Activated B cell treated with CpG ODN at 0.5 μM for 24 hours (primary cell): ENCODE measurements around the gene GPR153. TPM values are rescaled to one million over a fixed set of nuclear protein-coding genes. Genes with fewer than 3 reads are reported as not detected.

Experiments used
- ATAC-seq: fragments of 200-7000 bp; cut with Tn5 transposase; one replicate; pipeline ENCODE4 v1.10.0; 2021; ENCODE audit warnings: low read depth, mild to moderate bottlenecking, moderate library complexity
- CTCF ChIA-PET: fragments of 350-600 bp; sonication (Branson Sonifier 250); formaldehyde crosslinking; loops from one replicate; lab custom pipeline; 2021; ENCODE audit warnings: antibody characterized with exemption; lab: Charles Lee
- POLR2A ChIA-PET: fragments of 350-600 bp; sonication (Branson Sonifier 250); formaldehyde crosslinking; loops from one replicate; lab custom pipeline; 2021; ENCODE audit warnings: antibody characterized with exemption; lab: Charles Lee
- DNase-seq: peaks from one replicate; pipeline ENCODE4 v3.0.0; 2022
- H3K27ac Mint-ChIP-seq: one replicate; pipeline ENCODE4 v1.8.0; 2020; ENCODE audit warnings: mixed read lengths
- H3K27me3 Mint-ChIP-seq: one replicate; pipeline ENCODE4 v1.8.0; 2021; ENCODE audit warnings: mixed read lengths
- H3K36me3 Mint-ChIP-seq: one replicate; pipeline ENCODE4 v1.8.0; 2021; ENCODE audit warnings: low read depth, mixed read lengths
- H3K4me1 Mint-ChIP-seq: one replicate; pipeline ENCODE4 v1.8.0; 2021; ENCODE audit warnings: mixed read lengths
- H3K4me3 Mint-ChIP-seq: one replicate; pipeline ENCODE4 v1.8.0; 2020; ENCODE audit warnings: mild to moderate bottlenecking, mixed read lengths
- H3K9me3 Mint-ChIP-seq: one replicate; pipeline ENCODE4 v1.8.0; 2020; ENCODE audit warnings: mixed read lengths
- intact Hi-C: fragments of 100-400 bp; cut with micrococcal nuclease; formaldehyde crosslinking; loops from one replicate; pipeline ENCODE4 v1.15.1; 2024
- total RNA-seq: library from RNA; stranded (reverse); gene quantifications from 2 replicates; pipeline ENCODE4 v1.2.3, GENCODE V29; 2022
- TF ChIP-seq, protein P1 (sequence below): fragments of 200-600 bp; IDR thresholded peaks from one replicate; pipeline ENCODE4 v1.8.0; 2022; ENCODE audit warnings: antibody characterized with exemption, mild to moderate bottlenecking

Gene GPR153
- total RNA-seq, 1 donor from 2014 or later = 0.22 TPM

DNA sequence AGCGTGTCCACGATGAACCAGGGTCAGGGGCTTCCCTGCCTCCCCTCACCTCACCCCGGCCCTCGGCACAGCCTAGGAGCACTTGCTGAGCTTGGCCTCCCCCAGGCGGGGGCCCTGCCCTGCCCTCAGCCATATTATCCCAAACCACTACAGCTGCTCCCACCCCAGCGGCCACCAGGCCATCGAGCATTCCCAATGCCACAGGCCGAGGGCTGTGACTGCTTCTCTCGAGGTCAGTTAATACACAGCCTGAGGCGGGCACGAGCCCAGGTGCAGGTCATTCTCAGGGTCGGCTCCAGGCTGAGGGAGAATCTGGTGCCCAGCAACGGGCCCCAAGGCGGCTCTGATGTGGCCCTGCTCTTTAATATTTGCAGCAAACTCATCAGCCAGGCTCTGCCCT, 8.4 kb upstream of the GPR153 start:
- intact Hi-C loops = no loop called here
- H3K27me3 Mint-ChIP-seq = no peaks in the 10 kb centered on the region

DNA sequence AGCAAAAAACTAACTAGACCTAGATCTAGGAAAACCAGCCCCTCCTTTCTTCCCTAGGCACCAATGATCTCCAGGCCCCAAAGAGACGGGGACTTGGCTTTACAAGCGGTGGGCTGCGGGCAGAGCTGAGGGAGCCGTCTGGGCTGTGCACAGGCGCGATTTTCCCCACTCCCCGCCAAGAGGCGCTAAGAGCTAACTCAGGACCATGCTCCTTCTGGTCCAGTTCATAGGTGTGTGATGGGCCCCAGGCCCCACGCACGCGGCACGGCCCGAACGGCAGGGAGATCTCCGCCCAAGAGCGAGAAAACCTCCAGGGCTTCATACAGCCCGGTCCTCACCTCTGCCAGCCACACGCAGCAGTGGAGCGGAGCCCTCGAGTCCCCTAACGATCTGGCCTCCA, 7.5 kb upstream of the GPR153 start:
- no peak for DNase-seq
- TF ChIP-seq, protein P1, sequence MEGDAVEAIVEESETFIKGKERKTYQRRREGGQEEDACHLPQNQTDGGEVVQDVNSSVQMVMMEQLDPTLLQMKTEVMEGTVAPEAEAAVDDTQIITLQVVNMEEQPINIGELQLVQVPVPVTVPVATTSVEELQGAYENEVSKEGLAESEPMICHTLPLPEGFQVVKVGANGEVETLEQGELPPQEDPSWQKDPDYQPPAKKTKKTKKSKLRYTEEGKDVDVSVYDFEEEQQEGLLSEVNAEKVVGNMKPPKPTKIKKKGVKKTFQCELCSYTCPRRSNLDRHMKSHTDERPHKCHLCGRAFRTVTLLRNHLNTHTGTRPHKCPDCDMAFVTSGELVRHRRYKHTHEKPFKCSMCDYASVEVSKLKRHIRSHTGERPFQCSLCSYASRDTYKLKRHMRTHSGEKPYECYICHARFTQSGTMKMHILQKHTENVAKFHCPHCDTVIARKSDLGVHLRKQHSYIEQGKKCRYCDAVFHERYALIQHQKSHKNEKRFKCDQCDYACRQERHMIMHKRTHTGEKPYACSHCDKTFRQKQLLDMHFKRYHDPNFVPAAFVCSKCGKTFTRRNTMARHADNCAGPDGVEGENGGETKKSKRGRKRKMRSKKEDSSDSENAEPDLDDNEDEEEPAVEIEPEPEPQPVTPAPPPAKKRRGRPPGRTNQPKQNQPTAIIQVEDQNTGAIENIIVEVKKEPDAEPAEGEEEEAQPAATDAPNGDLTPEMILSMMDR = no peak
- ChIA-PET POLR2A (no interaction called here), CTCF (no interaction called here)
- Mint-ChIP-seq H3K27me3 (no peaks in the 10 kb centered on the region), H3K4me3 (no peak overlapping the region), H3K4me1 (no peaks in the 10 kb centered on the region), H3K27ac (no peak overlapping the region), H3K36me3 (no peaks in the 10 kb centered on the region), H3K9me3 (no peaks in the 10 kb centered on the region)
- intact Hi-C loops = no loop called here
- ATAC-seq = no peak

More for the DNA sequence above, 8.4 kb upstream of the GPR153 start:
- no peak overlapping the region for H3K4me3 Mint-ChIP-seq
- DNase-seq (no peak), ATAC-seq (no peak)
- no peaks in the 10 kb centered on the region for H3K9me3 Mint-ChIP-seq
- TF ChIP-seq, protein P1 = no peak
- no peaks in the 10 kb centered on the region for H3K36me3 Mint-ChIP-seq
- no peak overlapping the region for H3K27ac Mint-ChIP-seq
- H3K4me1 Mint-ChIP-seq = no peaks in the 10 kb centered on the region
- CTCF ChIA-PET = no interaction called here
- POLR2A ChIA-PET = no interaction called here

DNA sequence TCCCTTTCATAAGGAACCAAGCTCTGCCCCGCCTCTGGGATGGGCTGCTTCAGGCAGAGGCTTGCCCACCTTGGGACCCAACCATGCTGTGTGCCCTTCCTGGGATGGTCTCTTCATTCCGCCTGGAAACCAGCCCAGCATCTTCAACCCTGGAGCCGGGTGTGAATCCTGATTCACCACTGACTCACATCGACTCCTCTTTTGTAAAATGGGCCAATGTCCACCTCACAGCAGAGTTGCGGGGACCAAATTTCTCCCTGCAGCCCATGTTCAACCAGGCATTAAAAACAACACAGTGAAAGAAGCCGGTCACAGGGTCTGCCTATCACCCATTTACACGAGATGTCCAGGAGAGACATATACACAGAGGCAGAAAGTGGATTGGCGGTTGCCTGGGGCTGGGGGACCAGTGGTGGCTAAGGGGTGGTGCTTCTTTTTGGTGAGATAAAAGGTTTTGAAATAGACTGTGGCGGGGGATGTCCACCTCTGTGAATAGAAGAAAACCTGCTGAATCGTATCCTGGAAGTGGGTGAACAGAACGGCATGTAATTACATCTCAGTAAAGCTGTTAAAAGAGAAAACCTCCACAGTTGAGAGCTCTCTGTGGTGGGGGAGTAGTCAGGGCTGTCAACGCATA, 6.9 kb upstream of the GPR153 start:
- Mint-ChIP-seq H3K27ac (no peak overlapping the region), H3K4me1 (no peaks in the 10 kb centered on the region), H3K36me3 (no peaks in the 10 kb centered on the region), H3K27me3 (no peaks in the 10 kb centered on the region), H3K4me3 (no peak overlapping the region), H3K9me3 (no peaks in the 10 kb centered on the region)
- TF ChIP-seq, protein P1 = no peak
- intact Hi-C loops = no loop called here
- ChIA-PET POLR2A (no interaction called here), CTCF (no interaction called here)
- no peak for ATAC-seq
- DNase-seq = no peak

DNA sequence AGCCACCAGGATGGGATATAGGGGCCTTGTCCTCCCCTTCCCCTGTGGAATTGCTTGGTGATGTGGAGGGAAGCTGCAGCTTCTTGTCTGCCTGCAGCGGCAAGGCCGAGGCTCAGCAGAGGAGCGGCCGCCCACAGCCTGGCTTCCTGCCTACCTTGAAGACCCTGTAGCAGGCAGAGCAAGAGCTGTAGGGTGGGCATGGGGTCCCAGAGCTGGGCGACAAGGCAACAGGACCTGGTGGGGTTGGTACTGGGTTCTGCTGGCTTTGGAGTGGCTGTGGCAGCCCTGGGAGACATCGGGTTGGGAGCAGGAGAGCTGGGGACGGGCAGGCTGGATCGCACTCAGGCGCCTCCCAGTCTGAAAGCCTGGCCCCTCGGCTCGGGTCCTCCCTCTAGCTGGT, 5.7 kb upstream of the GPR153 start:
- POLR2A ChIA-PET = no interaction called here

DNA sequence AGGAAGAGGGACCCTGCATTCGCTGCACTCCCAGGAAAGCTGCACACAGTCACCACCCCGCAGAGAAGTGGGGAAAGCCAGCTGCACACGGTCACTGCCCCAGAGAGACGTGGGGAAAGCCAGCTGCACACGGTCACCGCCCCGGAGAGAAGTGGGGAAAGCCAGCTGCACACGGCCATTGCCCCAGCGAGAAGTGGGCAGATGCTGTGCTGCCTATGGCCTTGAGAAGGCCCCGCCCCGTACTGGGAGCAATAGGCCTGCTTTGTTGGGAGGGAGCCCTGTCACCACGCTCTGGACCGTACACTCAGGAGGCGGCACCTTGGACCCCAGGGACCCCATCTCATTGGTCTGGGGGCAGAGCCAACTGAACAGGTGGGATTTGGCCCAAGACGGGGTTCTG, 4.3 kb upstream of the GPR153 start:
- H3K4me3 Mint-ChIP-seq = no peak overlapping the region
- H3K4me1 Mint-ChIP-seq = peaks cover 5% of the 10 kb centered on the region
- POLR2A ChIA-PET = no interaction called here
- CTCF ChIA-PET = no interaction called here
- ATAC-seq (no peak), DNase-seq (no peak)
- TF ChIP-seq, protein P1 = no peak
- H3K27me3 Mint-ChIP-seq = peaks cover 6% of the 10 kb centered on the region
- H3K27ac Mint-ChIP-seq = no peak overlapping the region
- intact Hi-C loops = no loop called here
- H3K9me3 Mint-ChIP-seq = no peaks in the 10 kb centered on the region
- no peaks in the 10 kb centered on the region for H3K36me3 Mint-ChIP-seq

More for the DNA sequence above, 5.7 kb upstream of the GPR153 start:
- Mint-ChIP-seq H3K4me3 (no peak overlapping the region), H3K36me3 (no peaks in the 10 kb centered on the region), H3K4me1 (peaks cover 3% of the 10 kb centered on the region), H3K27ac (no peak overlapping the region), H3K27me3 (peaks cover 4% of the 10 kb centered on the region), H3K9me3 (no peaks in the 10 kb centered on the region)
- TF ChIP-seq, protein P1 = no peak
- no peak for DNase-seq
- no peak for ATAC-seq
- CTCF ChIA-PET = no interaction called here
- intact Hi-C loops = no loop called here
